Epithelial cell of esophagus (primary cell): ENCODE measurements around the gene STK16.

Source experiments
- DNase-seq: peaks from one replicate; pipeline ENCODE4 v3.0.0; 2010; ENCODE audit warnings: low read depth
- H3K4me3 ChIP-seq: 2 replicates; pipeline ENCODE4 v1.5.1; 2011; ENCODE audit warnings: mild to moderate bottlenecking, low read length, control low read depth
- CTCF ChIP-seq: IDR thresholded peaks from 2 replicates; pipeline ENCODE4 v1.5.1; 2011; ENCODE audit warnings: low read depth, mild to moderate bottlenecking, low read length, control low read depth, inconsistent platforms; ENCODE audit not compliant: insufficient read depth; ENCODE audit errors: missing control alignments

Gene STK16

GRCh38 chr2:219215871-219216534, 29.3 kb upstream of the STK16 start:
- no peak overlapping the region for H3K4me3 ChIP-seq
- TF ChIP-seq CTCF = no peak

GRCh38 chr2:219216535-219216915, 28.8 kb upstream of the STK16 start:
- DNase-seq = no peak
- no peak overlapping the region for H3K4me3 ChIP-seq
- TF ChIP-seq CTCF = no peak

More at GRCh38 chr2:219215871-219216534, 29.3 kb upstream of the STK16 start:
- DNase-seq = peak; percentile 16

- H3K4me3 ChIP-seq = peak overlapping the region; percentile 70
- DNase-seq = peak; percentile 75
- no peak for TF ChIP-seq CTCF
These were observed 27.0 kb upstream of the STK16 start for GRCh38 chr2:219218217-219218731.

- DNase-seq = peak; percentile 92
- peak within 1 kb of the TSS; percentile 70 for H3K4me3 ChIP-seq
- TF ChIP-seq CTCF = no peak
These were observed 26.3 kb upstream of the STK16 start, which contains the start of gene ABCB6 for GRCh38 chr2:219218732-219219701. Gene ABCB6 (minus strand): TSS chr2:219218958. CDS start chr2:219218673, 285 bp downstream.

GRCh38 chr2:219219784-219220532, 25.3 kb upstream of the STK16 start:
- TF ChIP-seq CTCF = no peak
- no peak for DNase-seq
- H3K4me3 ChIP-seq = no peak overlapping the region

GRCh38 chr2:219220652-219221402, 24.5 kb upstream of the STK16 start:
- no peak overlapping the region for H3K4me3 ChIP-seq
- no peak for DNase-seq
- no peak for TF ChIP-seq CTCF
